Embryonic facial prominence (tissue), 1 donor: ENCODE results near the gene MAMDC2.
"Not testable (repeated sequence)": the region's sequence is repeated elsewhere in the genome, so short reads cannot be mapped to it uniquely, and the experiment has no call there.

Experiments
- DNase-seq: peaks from one replicate; pipeline ENCODE4 v3.0.0-alpha.2; 2016; ENCODE audit errors: extremely low spot score

The MAMDC2 gene

DNA sequence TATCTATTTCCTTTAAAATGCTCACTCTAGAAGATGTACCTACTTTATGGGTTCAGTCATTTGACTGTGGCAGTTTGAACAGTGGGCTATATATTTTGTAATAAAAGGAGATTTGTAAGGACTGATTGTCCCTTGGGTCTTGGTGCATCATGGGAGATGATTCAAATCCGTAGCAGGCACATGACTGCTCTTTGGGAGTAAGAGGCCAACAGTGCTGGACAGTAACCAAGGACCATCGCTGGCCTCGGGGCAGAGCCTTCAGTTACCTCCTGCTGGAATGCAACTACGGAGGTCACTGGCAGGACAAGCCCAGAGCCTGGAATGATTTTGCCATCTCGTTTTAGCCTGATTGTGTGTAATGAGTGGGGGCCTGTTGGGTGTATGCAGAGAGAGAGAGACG is 7.0 kb upstream of the MAMDC2 start:
- DNase-seq: no peak

DNA sequence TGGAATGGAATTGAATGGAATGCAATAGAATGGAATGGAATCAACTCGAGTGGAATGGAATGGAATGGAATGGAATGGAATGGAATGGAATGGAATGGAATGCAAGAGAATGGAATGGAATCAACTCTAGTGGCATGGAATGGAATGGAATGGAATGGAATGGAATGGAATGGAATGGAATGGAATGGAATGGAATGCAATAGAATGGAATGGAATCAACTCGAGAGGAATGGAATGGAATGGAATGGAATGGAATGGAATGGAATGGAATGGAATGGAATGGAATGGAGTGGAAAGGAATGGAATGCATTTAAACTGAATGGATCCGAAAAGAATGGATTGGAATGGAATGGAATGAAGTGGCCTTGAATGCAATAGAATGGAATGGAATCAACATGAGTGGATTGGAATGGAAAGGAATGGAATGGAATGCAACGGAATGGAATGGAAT is 5.5 kb upstream of the MAMDC2 start:
- DNase-seq: not testable (repeated sequence)

DNA sequence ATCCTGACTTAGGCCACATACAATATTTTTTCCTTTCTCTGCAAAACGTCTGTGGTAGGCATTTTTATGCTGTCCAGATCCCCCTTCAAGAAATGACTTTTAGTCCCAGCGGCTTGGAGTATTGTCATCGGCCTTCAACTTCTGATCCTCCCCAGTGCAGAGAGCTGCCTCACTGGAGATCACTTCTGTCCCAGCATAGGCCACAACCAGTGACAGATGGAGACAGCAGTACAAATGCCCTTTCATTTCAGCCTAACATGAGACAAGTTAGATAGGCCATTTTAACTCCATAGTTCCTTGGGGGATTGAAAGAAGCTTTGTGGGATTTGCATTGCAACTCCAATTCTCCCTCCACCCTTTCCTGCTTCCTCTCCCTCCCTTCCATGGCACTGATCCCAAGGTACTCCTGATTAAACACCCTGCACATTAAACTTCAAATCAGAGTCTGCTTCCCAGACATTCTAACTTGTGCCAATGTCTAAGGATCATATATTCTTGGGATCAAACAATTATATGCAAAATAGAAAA is 3.2 kb upstream of the MAMDC2 start:
- no peak for DNase-seq

DNA sequence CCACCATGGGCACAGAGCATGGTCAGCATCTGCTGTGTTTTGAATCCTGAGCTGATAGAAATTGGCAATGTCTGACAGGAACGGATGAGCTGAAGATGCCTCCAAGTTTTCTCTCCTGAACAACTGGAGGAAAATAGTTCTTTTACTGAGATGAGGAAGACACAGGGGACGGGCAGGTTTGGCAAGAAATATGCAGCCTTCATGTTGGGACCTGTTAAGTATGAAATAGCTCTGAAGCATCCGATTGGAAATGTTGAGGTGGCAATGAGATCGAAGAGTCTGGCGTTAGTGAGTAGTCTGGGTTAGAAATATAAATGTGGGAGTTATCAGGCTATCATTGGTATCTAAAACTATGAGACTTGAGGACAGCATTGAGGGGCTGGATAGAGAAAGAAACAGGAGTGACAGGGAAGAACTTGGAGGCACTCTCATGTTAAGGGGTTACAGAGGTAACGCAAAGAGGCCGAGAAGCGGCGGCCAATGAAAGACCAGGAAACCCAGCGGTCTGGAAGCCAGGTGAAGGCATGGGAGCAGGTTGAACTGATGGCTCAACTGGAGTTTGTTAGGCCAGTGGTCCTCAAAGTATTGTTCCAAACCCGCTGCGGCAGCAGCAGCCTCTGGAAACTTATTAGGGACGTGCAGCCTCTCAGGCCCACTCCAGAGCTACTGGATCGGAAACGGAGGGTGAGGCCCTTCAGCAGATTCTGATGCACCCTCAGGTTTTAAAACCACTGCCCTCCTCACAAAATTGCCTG is 1.0 kb upstream of the MAMDC2 start:
- DNase-seq: no peak

DNA sequence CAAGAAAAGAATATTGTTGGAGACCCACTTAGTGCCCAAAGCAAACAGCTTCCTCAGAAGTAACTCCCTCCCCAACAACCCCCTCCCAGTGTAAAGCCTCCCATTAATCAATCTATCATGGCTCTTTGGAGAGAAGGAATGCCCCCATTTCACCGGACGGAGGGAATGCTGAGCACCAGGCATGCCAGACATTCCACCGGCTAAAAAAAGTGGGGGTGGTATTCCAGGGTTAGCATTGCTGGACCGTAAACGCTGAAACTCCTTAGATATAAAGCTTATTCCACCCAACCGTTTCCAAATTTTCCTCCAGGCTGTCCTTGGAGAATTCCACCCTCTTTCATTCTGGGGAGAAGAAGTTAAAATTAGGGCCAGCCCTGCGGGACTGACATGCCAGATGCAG is 363 bp upstream of the MAMDC2 start:
- DNase-seq: no peak

DNA sequence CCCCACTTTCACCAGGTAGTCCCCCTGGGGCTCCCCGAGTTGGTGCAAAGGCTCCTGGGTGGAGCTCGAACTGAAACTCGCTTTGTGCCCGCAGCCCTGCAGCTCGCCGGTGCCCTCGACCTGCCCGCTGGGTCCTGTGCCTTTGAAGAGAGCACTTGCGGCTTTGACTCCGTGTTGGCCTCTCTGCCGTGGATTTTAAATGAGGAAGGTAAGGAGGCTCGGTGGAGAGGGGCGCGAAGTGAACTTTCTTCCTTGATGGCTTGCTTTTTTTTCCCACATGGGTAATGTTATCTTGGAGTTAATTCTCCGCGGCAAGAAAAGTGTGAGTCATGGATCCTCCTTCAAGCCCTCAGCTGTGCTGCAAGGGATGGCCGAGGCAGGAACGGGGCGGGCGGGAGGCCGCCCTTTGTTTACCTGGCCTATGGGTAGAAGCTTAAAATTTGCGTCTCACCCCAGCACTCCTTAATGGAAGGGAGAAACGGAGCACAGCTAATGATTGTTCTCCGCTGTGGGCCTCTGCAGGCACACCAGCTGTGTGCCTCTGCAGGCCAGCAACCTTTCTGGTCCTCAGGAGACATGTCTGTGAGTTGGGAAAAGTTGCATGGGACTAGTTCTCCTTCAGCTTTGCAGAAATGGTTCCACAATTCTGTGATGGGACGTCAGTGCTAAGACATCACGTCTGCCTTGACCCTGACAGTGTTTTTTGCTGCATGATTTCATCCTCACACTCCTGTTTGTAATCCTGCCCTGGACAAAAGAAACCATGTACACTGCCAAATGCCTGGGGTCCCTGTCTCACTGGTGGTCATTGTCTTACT is 1.1 kb downstream of the MAMDC2 start:
- DNase-seq: no peak

DNA sequence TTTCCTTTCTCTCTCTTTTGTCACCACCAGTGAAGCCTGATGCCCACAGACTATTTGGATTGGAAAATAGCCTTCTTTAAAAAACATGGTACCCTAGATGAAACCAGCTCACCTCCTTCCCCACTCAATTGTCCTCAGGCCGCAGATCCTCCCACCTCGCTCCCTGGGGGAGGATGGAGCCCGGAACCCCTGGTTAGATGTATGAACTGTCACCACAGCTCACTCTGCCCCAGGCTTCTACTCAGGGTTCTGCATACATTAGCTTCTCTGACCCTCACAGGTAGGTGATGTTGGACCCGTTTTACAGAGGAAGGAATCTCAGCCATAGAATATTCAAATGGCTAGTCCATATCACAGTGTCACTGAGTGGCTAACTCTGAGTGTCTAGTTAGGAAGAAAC is 1.8 kb downstream of the MAMDC2 start:
- DNase-seq: no peak

DNA sequence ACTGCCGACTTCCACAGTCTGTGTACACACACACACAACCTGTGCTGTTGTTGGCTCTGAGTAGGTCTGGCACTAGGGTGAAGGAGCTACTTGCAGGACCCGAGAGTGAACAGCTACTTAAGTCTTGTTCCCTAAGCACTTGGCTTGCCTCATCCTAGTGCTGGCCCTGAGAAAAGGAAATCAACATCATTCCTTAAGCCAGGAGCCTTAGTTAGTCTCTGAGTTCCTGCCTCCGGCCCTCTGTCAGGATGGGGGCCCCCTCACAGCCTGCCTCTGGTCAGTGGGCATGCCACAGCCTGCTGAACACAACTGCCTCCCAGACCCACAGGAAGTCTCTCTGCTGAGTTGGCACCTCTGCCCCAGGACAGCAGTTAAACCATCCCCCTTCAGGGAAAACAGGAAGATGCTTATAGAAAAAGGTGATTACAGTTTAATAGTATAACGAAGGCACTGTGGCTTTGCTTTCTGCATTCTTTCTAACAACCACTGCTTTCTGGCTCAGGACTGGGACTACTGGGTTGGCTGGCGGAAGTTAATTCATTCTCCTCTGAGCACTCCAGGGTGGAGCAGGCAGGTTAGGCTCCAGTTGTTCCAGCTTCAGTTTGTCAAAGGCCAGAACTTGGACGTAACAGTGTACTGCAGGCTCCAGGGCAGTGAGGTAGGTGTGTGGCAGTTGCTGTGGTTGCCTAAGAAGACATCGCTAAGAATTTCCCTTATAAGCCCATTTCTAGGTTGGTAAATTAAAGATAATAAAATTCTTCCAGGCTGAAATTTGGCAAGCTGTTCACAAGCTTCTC is 2.8 kb downstream of the MAMDC2 start:
- DNase-seq: no peak

DNA sequence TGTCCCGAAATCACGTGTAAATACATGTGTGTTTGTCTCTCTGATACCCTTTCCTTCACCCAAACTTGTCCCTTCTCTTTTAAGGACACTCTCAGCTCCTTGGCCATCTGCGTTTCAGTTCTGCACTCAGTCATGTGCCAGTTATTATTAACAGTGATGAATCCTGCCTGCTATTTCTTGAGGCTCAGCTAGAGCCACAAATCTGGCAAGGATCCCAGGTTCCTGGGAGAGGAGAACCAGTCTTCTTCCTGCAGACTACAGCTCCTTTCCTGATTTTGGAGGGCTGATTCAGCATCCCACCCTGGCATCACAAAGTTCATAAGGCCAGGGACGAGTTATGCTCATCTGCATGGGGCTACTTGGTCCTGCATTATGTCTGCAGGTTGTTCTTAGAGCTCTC is 5.6 kb downstream of the MAMDC2 start:
- DNase-seq: no peak

DNA sequence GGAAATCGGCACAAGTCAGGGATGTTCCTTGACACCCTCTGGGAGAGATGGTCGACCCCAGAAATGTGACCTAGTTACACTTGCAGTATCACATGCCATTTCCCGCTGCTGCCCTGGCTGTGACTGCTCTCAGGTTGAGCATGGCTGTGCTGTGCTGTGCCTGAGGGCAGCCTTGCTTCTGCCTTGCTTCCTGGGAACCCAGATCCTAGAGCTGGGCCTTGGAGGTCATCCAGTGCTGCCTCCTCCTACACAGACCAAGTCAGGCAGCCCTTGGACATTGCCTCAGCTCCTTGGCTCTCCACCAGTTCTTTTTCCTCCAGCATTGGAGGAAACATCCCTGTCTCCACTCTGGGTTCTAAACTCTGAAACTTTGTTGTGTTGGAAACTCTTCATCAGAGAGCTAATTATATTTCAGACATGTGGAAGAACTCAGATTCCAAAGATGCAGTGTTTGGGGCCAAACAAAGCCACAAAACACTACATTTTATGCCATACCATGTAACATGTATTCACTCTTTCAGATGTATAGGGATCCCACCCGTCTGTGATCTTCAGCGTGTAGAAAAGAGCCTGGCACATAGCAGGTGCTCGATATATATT is 6.1 kb downstream of the MAMDC2 start:
- DNase-seq: no peak

DNA sequence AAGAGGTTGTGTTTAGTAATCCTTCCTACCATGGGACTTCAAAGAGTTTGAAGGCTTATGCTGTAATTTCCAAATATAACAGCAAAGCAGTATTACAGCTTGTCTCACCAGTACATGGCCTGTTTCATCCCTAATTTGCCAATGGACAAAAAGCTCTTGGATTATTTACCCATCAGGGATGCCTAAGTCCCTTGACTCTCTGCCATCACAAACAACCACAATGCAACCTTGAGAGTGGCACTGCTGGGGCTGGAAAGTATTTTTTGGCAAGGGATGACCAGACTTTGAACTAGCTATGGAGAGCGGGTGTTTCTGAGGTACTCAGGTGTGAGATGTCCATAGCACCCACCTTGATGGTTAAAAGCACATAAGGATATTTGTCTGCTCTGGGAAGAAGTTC is 9.1 kb downstream of the MAMDC2 start:
- no peak for DNase-seq

DNA sequence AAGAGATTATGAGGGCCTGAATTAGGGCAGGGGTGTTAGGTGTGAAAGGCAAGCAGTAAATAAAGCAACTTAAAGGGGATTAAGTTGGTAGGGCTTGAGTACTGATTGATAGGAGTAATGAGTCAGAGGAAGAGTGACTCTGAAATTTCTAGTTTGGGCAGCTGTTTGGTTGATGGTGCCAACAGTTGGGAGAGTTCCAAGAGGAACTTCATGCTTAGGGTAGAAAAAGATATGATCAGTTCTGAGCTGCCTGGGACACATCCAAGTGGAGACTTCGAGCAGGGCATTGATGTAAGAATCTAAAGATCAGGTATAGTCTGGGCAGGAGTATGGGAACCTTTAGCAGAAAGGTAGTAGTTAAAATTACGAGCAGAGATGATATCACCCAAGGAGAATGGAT is 10.2 kb downstream of the MAMDC2 start:
- no peak for DNase-seq

DNA sequence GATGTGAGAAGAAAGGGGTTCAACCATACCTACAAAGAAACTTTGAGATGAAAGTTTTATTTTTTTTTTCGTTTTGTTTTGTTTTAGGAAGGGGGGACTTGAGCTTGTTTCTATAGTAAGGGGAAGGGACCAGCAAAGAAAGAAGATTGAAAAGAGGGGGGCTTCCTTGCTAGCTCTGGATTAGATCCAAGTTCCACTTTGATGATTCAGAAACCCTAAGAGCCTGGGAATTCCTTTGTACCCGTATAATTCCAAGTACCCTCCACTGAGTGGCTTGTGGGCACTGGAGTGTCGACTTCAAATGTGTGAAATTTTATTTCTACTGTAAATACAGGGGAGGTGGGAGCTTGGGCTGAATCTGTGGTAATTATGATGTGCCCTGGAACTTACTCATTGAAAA is 10.9 kb downstream of the MAMDC2 start:
- no peak for DNase-seq

DNA sequence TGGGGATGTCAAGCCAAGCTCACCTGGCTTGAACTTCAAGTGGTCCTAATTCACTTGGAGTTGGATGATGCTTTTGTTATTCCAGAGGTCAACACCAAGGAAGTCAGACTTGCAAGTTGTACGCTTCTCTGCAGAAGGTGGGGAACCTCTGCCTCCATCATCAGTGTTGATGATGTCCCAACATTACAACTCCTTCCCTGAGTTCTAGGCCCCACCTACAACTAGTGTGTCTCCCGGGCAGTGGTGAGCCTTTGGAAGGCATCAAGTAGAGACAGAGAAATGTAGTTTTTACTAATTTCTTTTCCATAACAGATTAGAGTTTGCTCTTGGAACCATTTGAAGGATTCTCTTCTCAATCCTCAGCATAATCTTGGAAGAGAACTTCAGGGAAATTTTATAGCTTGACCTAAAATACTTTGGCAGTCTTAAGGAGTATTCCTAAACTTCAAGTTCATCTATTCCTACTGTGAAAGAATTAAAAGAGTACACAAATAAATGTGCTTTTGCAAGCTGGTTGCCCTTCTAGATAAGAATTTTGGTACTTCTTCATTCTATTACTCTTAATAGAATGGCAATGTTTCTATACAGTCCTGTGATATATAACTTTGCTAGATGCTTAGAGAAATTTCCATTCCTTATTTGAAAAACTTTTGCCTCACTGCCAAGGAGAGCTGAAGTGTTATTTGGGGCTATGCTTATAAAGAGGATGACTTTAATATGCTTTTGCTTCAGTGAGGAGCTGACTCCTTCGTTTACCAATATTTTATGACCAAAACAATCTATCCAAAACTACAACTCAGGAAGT is 12.0 kb downstream of the MAMDC2 start:
- no peak for DNase-seq

DNA sequence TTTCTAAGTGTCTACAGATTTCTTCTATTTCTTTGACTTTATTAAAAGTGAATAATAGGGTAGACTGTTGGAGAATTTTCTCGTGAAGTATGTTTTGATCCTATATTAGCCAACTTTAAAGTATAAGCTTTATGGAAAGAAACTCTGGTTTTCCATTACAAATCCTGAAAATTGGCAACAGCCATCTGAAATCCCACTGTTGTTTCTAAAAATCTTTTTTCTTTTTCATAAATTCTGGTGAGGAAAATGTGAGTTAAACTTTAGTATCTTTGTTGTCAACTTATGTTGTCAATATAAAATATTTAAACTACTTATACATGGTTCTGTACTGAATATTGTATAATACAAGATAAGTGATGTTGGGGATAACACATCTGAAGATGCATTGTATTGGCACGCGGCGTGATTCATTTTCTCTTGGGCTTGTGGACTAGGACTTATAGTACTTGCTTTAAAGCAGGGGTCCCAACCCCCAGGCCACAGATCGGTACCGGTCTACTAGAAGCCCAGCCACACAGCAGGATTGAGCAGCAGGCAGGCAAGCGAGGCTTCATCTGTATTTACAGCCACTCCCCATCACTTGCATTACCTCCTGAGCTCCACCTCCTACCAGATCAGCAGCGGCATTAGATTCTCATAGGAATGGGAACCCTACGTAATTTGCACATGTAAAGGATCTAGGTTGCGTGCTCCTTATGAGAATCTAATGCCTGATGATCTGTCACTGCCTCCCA is 12.7 kb downstream of the MAMDC2 start:
- no peak for DNase-seq

DNA sequence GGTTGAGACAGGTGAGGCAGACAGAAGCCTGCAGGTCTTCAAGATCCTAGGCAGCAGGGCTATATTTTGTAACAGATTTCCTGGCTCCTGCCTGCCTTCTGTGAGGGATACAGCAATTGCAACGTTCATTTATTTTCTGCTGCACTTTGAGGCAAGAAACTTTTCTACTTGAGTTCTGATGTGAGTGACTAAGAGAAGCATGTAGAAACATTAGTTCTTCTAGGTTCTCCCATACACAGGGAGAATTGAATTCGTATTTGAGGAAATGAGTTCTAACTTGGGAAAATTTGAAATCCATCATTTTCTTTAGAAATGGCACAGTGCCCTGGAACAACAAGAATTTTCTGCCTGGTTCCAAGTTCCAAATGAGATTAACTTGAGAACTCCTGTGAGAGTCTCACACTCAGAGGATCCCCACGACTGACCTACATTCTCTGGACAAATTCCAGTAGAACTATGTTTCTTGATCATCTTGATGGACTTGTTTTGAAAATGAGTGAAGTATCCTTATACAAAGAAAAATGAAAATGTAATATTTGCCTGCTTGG is 15.0 kb downstream of the MAMDC2 start:
- DNase-seq: no peak

DNA sequence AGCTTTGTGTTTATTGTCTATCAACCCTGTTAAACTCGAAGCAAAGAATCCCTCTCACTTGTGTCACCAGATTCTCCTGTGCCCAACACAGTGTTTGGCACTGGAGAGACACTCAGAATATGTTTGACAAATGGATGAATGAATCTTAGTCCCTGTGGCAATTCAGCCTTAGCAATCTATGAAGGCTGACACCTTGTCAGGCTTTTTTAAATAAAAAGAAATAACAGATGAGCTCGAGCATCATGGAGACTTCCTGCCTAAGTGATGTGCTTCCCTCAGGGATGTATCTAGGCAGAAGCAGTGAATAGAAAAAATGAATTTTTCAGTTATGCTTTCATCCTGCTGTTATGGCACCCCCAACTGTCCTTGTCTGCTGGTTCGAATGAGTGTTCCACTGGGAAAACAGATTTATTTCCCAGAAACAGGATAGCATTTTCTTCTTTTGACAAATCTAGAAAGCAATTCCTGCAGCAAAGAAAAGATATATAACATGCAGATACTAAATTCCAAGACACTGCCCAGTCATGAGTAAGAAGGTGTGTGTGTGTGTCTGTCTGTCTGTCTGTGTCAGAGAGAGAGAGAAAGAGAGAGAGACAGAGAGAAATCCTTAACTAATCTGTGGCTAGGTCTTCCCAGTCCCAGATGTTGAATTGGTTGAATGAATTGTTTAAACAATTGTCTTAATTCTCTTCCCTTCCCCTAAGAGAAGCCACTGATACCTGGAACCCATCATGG is 16.7 kb downstream of the MAMDC2 start:
- no peak for DNase-seq

DNA sequence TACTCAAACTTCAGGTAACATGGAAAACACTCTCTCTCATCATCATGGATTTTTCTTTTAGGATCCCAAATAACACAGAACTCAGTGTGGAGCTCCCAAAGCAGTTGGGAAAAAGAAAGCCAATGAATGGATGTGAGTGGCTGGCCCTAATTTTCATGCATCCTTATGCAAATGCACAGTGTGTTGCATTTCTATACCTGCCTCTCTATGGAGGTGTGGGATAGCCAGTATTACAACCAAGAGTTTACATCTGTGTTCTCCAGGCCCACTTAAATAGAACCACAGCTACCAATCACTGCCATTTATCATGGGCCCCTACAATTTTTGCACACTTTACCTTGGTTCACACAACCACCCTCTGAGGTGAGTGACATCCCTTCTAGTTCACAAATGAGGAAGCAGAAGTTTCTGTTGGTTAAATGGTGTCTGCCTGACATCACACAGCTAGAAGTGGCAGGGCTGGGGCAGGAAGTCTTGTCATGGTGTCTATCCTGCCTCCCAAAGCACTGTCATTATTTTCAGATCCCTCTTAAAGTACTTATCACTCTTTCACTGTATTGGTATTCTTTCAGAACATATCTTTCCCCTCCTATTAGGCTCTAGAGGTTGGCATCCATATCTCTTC is 17.3 kb downstream of the MAMDC2 start:
- no peak for DNase-seq

DNA sequence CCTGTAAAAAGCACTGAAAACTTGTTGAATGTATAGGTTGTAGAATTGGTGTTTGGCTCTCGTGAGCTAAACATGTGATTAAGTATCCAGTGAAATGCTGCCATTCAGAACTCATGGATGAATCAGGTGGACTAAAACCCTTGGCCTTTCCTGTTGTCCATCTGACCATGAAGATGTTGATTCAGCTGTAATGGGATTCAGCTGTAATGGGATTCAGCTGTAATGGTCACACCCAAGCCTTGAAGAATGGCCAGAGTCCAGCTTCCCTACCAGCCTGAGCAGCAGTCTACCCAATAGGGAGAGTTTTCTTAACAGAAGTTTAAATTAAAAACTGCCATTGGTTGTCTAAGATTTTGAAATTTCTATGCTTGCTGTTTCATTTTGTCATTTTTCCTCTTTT is 18.1 kb downstream of the MAMDC2 start:
- no peak for DNase-seq
